GM21447 (cell line): Measurements from ENCODE around the gene CTIF.

Source experiments
- ATAC-seq: cut with Tn5 transposase; IDR thresholded peaks from one replicate; pipeline ENCODE4 v1.9.1; 2021; ENCODE audit not compliant: unreplicated experiment

The CTIF gene

GRCh38 chr18:48617844-48618497 lies 79.1 kb downstream of the CTIF start:
- ATAC-seq, result no peak

- no peak for ATAC-seq
These were observed 80.2 kb downstream of the CTIF start for GRCh38 chr18:48619016-48619415.

DNA sequence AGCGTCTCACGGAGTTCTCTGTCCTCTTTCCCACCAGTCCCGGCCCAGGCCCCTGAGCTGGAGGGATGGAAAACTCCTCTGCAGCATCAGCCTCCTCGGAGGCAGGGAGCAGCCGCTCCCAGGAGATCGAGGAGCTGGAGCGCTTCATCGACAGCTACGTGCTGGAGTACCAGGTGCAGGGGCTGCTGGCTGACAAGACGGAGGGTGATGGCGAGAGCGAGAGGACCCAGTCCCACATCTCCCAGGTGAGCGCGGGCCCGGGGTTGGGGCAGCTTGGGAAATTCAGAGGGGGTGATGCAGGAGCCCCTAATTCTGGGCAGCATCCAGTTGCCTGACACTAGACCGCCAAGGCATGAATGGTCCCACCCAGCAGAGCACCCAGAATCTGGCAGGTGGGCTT lies 80.7 kb downstream of the CTIF start:
- ATAC-seq, result no peak

DNA sequence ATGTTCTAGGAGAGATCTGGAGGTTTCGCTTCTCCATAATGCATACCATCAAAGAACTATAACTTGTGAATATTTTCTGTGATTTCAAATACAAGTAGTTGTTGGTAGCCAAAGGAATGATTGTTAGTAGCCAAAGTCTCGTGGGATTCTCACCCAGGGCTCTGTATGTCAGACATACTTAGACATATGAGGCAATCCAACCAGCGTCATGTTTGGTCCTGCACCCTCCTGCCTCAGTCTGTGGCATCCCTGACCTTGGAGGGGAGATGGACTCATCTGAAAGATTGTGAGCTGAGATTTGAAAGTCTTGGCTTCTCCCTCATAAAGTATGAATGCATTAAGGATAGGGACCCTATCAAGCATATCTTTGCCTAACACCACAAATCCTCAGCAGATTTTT lies 81.2 kb downstream of the CTIF start:
- no peak for ATAC-seq

GRCh38 chr18:48621240-48621639 lies 82.4 kb downstream of the CTIF start:
- no peak for ATAC-seq

- ATAC-seq, result no peak
These were observed 83.2 kb downstream of the CTIF start for GRCh38 chr18:48621815-48622555.

- no peak for ATAC-seq
These were observed 84.1 kb downstream of the CTIF start for GRCh38 chr18:48622911-48623431.

DNA sequence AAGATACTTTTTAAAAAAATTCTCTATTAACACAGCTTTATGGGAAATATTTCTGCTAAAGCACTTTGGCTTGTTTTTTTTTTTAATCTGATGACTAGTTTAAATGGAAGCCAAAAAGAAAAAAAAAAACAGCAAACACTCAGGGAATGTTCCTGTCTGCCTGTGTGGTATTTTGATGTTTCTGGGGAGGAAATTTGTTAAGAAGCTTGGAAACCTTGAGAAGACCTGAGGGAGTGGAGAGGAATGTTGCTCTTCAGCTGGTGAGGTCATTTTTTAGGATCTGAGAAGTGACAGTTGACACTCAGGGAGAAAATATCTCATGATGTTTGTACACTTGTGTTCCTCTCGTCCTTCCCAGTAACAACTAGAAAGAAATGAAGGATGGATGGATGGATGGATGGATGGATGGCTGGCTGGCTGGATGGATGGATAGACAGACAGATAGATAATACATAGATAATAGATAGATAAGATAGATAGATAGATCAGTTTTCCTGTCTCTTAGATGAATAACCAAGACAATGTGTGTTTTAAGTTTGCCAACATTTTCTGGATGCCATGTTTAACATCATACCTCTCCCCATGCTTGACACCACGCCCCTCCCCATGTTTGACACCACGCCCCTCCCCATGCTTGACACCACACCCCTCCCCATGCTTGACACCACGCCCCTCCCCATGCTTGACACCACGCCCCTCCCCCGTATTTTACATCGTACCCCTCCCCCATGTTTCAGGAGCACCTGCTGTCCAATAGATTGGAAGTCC lies 84.8 kb downstream of the CTIF start:
- ATAC-seq, result no peak

DNA sequence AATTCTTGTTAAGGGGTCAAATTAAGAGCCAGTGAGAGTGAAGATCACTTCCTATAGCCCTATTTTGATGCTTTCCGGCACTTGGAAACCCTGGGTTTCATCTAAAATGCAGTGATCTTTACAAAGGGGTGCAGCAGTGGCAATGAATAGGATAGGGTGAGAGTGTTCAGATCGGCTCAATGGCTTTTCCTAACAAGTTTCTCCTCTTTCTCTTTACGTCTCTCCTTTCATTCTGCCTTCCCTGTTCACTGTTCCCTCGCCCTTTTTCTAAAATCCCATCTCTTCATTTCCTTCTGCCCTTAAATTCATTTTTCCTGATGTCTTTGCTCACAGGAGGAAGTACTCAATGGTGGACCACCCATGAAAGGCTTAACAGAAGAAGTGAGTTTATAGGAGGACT lies 86.0 kb downstream of the CTIF start:
- no peak for ATAC-seq

DNA sequence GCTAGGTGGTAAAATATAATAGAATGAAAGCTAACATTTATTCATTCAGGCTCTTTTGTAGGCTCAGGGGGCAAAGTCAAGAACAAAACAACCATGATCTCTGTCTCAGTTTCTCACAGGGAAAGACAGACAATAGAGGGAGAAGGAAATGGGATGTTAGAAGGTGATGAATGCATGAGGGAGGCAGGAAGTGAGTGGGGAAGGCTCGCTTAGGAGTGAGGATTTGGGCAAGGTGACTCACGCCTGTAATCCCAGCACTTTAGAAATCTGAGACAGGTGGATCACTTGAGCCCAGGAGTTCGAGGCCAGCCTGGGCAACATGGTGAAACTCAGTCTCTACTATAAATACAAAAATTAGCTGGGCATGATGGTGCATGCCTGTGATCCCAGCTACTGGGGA lies 88.4 kb downstream of the CTIF start:
- ATAC-seq, result no peak

DNA sequence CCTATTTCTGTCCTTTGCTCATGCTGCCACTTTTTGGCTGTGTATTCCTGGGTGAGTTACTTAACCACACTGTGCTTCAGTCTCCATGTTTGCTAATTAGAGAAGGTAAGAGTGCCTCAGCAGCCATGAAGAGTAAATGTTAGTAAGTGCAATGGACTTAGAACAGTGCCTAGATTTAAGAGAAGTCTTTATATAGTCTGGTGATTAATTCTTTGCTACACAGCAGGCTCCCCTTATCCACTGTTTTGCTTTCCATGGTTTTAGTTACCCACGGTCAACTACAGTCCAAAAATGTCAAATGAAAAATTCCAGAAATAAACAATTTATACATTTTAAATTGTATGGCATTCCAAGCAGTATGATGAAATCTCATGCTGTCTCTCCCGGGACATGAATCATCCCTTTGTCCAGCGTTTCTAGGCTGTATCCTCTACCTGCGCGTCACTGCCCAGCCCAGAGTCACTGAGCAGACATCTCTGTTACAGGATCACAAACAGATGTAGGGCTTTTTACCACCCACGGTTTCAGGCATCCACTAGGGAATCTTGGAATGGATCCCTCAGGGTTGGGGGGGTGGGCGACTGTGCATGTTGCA lies 91.0 kb downstream of the CTIF start:
- no peak for ATAC-seq

DNA sequence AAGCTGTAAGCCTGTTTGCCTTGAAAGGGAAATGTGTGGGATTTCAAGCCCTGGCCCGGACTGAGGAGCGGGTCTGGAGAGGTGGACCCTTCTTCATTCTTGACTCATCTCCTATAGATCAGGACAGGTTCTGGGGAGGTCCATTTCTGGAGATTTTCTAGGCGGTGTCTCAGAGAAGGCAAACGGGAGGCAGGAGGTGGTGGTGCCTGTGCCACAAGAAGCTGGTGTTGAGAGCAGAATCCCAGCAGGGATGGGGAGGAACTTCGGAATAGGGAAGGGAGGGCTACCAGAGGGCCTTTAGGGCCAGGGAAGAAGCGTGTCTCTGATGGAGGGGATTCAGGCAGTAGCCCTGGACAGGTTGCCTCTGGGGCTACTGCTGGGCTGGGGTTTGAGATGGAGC lies 93.0 kb downstream of the CTIF start:
- no peak for ATAC-seq

- ATAC-seq, result no peak
These were observed 93.9 kb downstream of the CTIF start for GRCh38 chr18:48632676-48633257.

GRCh38 chr18:48634491-48634890 lies 95.7 kb downstream of the CTIF start:
- no peak for ATAC-seq

DNA sequence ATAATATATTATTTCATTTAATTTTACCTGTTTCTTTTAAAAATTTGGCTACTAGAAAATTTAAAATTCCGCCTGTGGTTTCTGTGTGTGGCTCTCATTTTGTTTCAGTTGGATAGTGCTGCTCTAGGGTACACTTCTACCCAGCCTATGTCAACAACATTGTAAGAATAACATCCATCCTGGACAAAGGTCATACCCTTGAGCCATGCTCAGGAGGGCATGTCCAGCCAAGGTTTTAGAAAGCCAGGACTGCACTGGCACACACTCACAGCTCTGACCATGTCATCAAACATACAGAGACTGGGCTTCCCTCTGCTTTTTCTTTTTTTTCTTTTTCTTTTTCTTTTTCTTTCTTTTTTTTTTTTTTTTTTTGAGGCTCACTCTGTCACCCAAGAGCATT lies 96.1 kb downstream of the CTIF start:
- ATAC-seq, result no peak

DNA sequence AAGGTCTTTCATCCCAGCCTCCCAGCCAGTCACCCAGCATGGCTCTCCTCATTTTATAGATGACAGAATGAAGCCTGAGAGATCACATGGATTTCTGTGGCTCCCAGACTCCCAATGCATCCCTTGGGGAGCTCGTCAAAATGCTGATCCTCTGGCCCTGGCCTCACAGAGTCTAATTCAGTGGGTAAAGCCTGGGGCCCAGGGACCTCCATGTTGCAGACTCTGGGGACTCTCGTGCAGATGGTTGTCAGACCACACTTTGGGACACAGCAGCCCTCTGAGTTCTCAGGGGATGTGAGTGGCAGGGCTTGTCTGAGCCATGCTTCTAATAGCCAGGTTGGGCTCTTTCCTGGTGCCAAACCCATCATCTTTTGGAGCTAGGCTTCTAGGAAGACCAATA lies 97.0 kb downstream of the CTIF start:
- ATAC-seq, result no peak

- ATAC-seq, result no peak
These were observed 97.6 kb downstream of the CTIF start for GRCh38 chr18:48636436-48636835.

GRCh38 chr18:48637081-48637990 lies 98.5 kb downstream of the CTIF start:
- ATAC-seq, result no peak

- ATAC-seq, result no peak
These were observed 99.6 kb downstream of the CTIF start for GRCh38 chr18:48638451-48638850.
